Esophagus (tissue), 2 donors: ENCODE measurements around the gene IFT172. TPM values are rescaled to one million over a fixed set of nuclear protein-coding genes. Genes with fewer than 3 reads are reported as not detected.

Experiments
- H3K27ac ChIP-seq, 2 donors: one replicate each; pipeline ENCODE4 v1.5.1; 2013; ENCODE audit warnings: low read depth in 2 of 2, mild to moderate bottlenecking in 2 of 2, inconsistent platforms in 1 of 2, low read length in 1 of 2, moderate library complexity in 1 of 2
- H3K27me3 ChIP-seq, 2 donors: one replicate each; pipeline ENCODE4 v1.6.1; 2013; ENCODE audit warnings: low read length in 2 of 2, control low read depth in 1 of 2, mild to moderate bottlenecking in 1 of 2; ENCODE audit not compliant: insufficient read depth in 2 of 2, control insufficient read depth in 1 of 2
- H3K36me3 ChIP-seq, 2 donors: one replicate each; pipeline ENCODE4 v1.6.1; 2013; ENCODE audit warnings: low read length in 1 of 2; ENCODE audit not compliant: control insufficient read depth in 2 of 2, insufficient read depth in 2 of 2
- H3K4me1 ChIP-seq, 2 donors: one replicate each; pipeline ENCODE4 v1.6.1; 2013; ENCODE audit warnings: low read length in 1 of 2; ENCODE audit not compliant: control insufficient read depth in 2 of 2, insufficient read depth in 2 of 2
- H3K4me3 ChIP-seq, 2 donors: one replicate each; pipeline ENCODE4 v1.5.1; 2013; ENCODE audit warnings: low read length in 2 of 2, mild to moderate bottlenecking in 2 of 2, low read depth in 1 of 2, moderate library complexity in 1 of 2
- H3K9me3 ChIP-seq, 2 donors: one replicate each; pipeline ENCODE4 v1.6.1; 2013; ENCODE audit warnings: mild to moderate bottlenecking in 2 of 2, low read depth in 1 of 2, low read length in 1 of 2, moderate library complexity in 1 of 2; ENCODE audit not compliant: control insufficient read depth in 2 of 2, insufficient read depth in 1 of 2
- WGBS, 2 donors: extraction: QIAGEN DNeasy Blood & Tissue Kit; methylation state at CpG; one replicate each; pipeline ENCODE4 v1.1.7; 2013; 5-methylcytosine and 5-hydroxymethylcytosine counted together
- polyA plus RNA-seq, 2 donors: library from polyadenylated mRNA; stranded (reverse); fragments of 200-250 nt; gene quantifications; one replicate each; pipeline ENCODE4 v1.2.3, GENCODE V29; 2013
- donor health status: healthy with polysubstance abuse.
- donor health status: Bipolar disorder and iron deficiency.

Gene IFT172
- polyA plus RNA-seq, 2 donors = 12.8 to 27.5 TPM

DNA sequence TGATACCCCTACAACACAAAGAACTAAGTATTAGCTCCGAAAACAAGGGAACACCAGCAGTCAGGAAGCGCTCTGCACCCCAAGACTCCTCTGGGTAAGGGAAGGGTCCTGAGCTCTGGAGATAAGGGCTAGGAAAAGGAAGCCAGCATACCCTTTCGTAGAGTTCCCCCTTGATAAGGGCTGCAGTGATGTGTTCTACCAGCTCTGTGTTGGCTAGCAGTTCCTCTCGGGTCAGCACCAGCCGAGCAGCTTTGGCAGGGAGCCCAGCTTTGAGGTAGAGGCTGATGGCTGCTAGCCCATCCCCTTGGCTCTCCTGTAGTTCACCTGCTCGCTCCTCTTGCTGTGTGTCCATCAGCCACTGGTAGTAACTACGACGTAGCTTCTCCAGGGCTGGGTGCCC is 28.4 kb downstream of the IFT172 start:
- WGBS, 2 donors = 85 to 86% methylated on average over 8 of the region's 8 CpGs
- Histone ChIP-seq H3K4me1 (no peaks in the 10 kb centered on the region), H3K27me3 (no peaks in the 10 kb centered on the region), H3K27ac (no peak overlapping the region), H3K9me3 (no peaks in the 10 kb centered on the region), H3K36me3 (peaks cover 0 to 11% of the 10 kb centered on the region in 2 donors), H3K4me3 (no peak overlapping the region)

DNA sequence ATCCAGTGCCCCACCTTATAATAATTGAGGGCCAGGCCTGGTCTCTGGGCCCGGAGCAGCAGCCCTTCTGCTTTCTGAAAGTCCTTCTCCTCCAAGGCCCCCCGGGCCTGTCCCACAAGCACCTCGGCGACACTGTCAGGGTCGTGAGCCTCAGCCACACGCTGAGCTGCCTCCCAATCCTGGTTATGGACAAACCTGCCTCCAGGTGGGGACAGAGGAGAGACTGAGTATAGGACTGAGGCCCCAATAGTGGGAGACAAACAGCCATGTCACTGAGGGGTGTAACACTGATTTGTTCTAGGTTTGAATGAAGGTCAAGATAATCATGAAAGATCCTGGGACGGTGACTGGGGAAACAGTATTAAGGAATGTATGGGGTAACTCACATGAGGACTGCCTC is 35.6 kb downstream of the IFT172 start:
- H3K9me3 ChIP-seq = no peaks in the 10 kb centered on the region
- H3K27me3 ChIP-seq = no peaks in the 10 kb centered on the region
- H3K36me3 ChIP-seq = peaks cover 7 to 10% of the 10 kb centered on the region in 2 donors
- no peak overlapping the region for H3K27ac ChIP-seq
- 90 to 93% methylated on average over 7 of the region's 7 CpGs for WGBS, 2 donors
- no peaks in the 10 kb centered on the region for H3K4me1 ChIP-seq
- no peak overlapping the region for H3K4me3 ChIP-seq

DNA sequence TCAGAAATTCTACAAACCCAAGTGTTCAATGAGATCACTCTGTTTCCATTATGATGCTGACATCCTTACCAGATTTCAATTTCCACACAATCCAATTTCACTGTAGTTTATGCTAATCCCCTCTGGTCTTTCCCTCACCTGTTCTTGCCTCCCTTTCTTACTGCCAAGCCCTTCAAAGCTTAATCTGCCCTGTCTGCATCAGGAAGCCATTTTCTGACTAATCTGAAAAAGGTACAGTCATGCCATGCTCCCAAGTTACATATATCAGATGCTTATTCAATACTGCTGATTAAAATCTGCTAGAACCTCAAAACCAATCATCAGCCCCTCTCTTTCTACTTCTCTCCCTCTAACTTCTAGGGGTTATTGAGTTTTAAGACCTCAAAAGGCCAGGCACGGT is 38.4 kb downstream of the IFT172 start:
- Histone ChIP-seq H3K27ac (no peak overlapping the region), H3K4me3 (no peak overlapping the region), H3K36me3 (peaks cover 5 to 14% of the 10 kb centered on the region in 2 donors), H3K9me3 (no peaks in the 10 kb centered on the region), H3K4me1 (no peaks in the 10 kb centered on the region), H3K27me3 (no peaks in the 10 kb centered on the region)
- WGBS, 2 donors = 52 to 63% methylated on average over 1 of the region's 1 CpG

DNA sequence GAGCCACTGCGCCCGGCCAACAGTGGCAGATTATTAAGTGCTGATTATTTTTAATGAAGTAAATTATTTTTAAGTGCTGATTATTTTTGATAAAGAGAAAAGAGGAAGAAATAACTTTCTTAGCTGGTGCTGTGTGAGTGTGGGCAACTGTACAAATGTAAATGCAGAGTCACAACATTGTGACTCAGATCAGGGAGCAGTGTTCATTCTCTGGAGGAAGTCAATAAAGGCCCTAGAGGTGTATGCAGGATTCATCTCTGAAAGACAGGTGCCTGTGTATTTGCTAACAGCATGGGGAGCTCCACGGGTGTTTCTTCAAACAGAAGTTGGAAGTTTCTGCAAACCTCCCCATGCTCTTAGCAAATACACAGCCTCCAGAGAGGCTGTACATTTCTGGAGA is 41.2 kb downstream of the IFT172 start:
- Histone ChIP-seq H3K27me3 (no peaks in the 10 kb centered on the region), H3K4me3 (no peak overlapping the region), H3K27ac (no peak overlapping the region), H3K36me3 (peaks cover 5 to 20% of the 10 kb centered on the region in 2 donors), H3K4me1 (peaks cover 0 to 8% of the 10 kb centered on the region in 2 donors), H3K9me3 (no peaks in the 10 kb centered on the region)
- 54 to 73% methylated on average over 3 of the region's 3 CpGs for WGBS, 2 donors

DNA sequence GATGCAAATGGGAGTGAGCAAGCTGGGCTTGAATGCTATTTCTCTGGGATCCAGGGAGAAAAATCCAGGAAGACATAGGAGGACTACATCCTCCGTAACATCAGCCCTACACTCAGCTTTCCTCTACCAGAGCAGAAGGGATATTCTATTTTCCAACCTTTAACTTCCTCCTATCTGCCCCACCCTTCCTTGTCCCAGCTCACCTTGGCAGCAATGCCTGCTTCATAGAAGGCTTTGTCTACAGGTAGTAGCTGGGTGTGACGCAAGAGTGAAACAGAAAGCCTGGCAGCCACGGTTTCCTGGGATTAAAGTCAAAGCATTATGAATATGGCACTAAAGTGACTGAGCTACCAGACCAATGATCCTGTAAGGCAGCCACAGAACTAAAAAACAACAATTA is 43.5 kb downstream of the IFT172 start:
- Histone ChIP-seq H3K27ac (peak overlapping the region; percentile 90 to 97), H3K36me3 (peaks cover 13 to 26% of the 10 kb centered on the region in 2 donors), H3K9me3 (no peaks in the 10 kb centered on the region), H3K27me3 (no peaks in the 10 kb centered on the region), H3K4me1 (peaks cover 0 to 15% of the 10 kb centered on the region in 2 donors), H3K4me3 (no peak overlapping the region)
- 37 to 40% methylated on average over 3 of the region's 3 CpGs for WGBS, 2 donors

DNA sequence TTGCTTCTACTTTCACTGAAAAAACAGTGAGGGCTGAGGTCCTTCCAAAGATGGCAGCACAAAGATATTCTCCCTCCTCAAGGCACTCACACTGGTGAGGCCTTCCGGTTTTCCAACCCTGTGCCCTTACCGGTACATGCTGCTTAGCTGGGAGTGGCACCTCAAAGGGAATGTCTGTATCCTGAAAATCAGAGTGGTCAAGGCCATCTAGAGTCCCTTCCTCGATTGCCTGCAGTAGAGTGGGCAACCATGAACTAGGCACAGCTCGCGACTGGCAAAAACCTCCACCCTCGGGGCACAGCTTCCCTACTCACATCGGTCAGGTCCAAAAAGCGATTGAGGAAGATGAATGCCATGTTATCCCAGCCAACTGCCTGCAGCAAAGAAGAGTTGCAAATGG is 43.9 kb downstream of the IFT172 start:
- H3K9me3 ChIP-seq = no peaks in the 10 kb centered on the region
- peaks cover 0 to 15% of the 10 kb centered on the region in 2 donors for H3K4me1 ChIP-seq
- peaks cover 17 to 28% of the 10 kb centered on the region in 2 donors for H3K36me3 ChIP-seq
- peak overlapping the region; percentile 90 to 97 for H3K27ac ChIP-seq
- 60 to 62% methylated on average over 8 of the region's 8 CpGs for WGBS, 2 donors
- no peaks in the 10 kb centered on the region for H3K27me3 ChIP-seq
- no peak overlapping the region for H3K4me3 ChIP-seq

DNA sequence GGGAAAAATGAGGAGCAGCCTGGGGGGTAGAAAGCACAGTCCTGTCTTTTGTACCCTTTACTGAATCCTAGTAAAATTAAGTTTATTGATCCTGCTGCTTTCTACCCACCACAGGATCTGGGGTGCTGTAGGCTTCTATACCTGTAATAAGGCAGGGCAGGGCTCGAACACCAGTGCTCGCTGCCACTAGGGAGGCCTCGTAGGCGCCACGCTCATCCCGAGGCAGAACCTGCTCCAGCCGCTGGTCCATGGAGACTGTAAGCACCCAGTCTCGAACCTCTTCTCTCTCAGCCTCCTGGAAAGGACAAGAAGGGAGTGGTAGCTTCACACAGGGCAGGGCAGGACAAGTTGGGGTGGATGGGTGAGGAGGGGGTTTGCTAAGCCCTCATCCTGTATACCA is 44.4 kb downstream of the IFT172 start:
- Histone ChIP-seq H3K9me3 (no peaks in the 10 kb centered on the region), H3K4me3 (no peak overlapping the region), H3K36me3 (peaks cover 21 to 28% of the 10 kb centered on the region in 2 donors), H3K27me3 (no peaks in the 10 kb centered on the region), H3K4me1 (peaks cover 0 to 15% of the 10 kb centered on the region in 2 donors), H3K27ac (peak overlapping the region; percentile 90 to 97)
- whole genome bisulfite sequencing, 2 donors = 92 to 93% methylated on average over 8 of the region's 8 CpGs

DNA sequence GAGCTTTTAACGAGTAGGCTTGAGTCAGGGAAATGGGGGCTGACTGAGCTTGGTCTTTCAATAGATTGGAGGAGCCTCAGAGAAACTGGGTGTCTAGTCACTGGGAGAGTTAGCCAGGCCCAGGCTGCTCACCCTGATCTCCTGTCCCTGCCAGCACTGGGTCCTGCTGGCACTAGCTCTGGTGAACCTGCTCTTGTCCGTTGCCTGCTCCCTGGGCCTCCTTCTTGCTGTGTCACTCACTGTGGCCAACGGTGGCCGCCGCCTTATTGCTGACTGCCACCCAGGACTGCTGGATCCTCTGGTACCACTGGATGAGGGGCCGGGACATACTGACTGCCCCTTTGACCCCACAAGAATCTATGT is 46.6 kb downstream of the IFT172 start:
- Histone ChIP-seq H3K27ac (peak overlapping the region; percentile 30 to 75), H3K36me3 (peaks cover 25% of the 10 kb centered on the region in 2 donors), H3K4me1 (peaks cover 0 to 15% of the 10 kb centered on the region in 2 donors), H3K4me3 (peak overlapping the region; percentile 36 to 46), H3K9me3 (no peaks in the 10 kb centered on the region), H3K27me3 (no peaks in the 10 kb centered on the region)
- WGBS, 2 donors = 53 to 64% methylated on average over 6 of the region's 6 CpGs

DNA sequence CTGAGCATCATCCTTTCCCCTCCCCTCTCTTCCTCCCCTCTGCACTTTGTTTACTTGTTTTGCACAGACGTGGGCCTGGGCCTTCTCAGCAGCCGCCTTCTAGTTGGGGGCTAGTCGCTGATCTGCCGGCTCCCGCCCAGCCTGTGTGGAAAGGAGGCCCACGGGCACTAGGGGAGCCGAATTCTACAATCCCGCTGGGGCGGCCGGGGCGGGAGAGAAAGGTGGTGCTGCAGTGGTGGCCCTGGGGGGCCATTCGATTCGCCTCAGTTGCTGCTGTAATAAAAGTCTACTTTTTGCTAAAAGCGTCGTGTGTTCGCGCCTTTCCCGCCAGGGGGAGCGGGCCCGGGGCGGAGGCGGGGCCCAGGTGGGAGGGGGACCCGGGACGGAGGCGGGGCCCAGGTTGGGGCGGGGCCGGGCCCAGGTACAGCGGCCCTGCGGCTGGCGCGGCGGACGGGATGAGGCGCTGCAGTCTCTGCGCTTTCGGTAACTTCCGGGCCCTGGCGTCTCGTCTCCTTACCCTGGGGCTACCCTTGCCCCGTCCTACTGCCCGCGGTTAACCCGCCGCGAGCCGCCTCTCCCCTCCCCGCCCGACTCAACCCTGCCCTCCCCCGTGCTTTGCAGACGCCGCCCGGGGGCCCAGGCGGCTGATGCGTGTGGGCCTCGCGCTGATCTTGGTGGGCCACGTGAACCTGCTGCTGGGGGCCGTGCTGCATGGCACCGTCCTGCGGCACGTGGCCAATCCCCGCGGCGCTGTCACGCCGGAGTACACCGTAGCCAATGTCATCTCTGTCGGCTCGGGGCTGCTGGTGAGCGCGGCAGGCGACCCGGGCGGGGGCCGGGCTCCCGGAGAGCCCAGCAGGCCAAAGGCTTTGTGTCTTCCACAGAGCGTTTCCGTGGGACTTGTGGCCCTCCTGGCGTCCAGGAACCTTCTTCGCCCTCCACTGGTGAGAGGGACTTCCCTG is 47.3 kb downstream of the IFT172 start, which contains the start of gene KRTCAP3:
TSS of gene KRTCAP3 (plus strand) at position 424 of the 962 bp plus-strand sequence. CDS start at position 456, 32 bp downstream.
- H3K36me3 ChIP-seq = peaks cover 23 to 24% of the 10 kb centered on the region in 2 donors
- H3K4me3 ChIP-seq = peak within 1 kb of the TSS; percentile 36 to 46
- H3K27me3 ChIP-seq = no peaks in the 10 kb centered on the region
- no peaks in the 10 kb centered on the region for H3K9me3 ChIP-seq
- peaks cover 0 to 15% of the 10 kb centered on the region in 2 donors for H3K4me1 ChIP-seq
- H3K27ac ChIP-seq = peak within 1 kb of the TSS; percentile 30 to 75
- WGBS, 2 donors = 31 to 34% methylated on average over 67 to 80 of the region's 80 CpGs
